ENCODE results near the gene KEAP1.

The KEAP1 gene

DNA sequence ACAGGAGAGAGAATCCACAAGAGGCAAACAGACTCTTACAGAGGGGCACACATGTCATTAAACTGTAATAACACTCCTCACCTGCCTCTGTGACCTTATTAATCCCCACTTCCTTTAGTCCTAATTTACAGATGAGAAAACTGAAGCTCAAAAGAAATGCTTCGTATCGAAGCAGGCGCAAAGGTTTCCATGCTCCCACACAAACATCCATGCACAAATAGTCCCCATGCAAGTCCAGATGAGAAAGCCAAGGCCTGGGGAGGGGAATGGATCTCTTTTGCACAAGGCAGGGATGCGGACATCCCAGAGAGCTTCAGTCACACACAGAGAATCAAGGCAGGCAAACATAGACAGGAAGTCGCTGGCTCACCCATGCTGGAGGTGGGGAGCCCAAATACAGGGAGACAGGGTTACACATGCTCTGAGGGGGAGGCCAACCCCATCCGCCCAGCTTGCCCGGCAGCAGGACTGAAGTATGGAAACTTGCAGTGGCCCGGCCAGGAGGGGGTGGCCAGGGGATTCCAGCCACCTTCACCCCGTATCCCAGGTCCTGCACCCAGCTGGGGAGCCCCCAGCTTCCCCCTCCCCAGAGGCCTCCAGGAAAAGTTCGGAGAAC, 13.6 kb upstream of the KEAP1 start:
- peak overlapping the region; percentile 46 to 56 for H3K4me3 ChIP-seq (replicated peaks in 1 of 2; ENCODE audit: low read depth in 2 of 2, low read length in 2 of 2)
- TF ChIP-seq, protein P1, sequence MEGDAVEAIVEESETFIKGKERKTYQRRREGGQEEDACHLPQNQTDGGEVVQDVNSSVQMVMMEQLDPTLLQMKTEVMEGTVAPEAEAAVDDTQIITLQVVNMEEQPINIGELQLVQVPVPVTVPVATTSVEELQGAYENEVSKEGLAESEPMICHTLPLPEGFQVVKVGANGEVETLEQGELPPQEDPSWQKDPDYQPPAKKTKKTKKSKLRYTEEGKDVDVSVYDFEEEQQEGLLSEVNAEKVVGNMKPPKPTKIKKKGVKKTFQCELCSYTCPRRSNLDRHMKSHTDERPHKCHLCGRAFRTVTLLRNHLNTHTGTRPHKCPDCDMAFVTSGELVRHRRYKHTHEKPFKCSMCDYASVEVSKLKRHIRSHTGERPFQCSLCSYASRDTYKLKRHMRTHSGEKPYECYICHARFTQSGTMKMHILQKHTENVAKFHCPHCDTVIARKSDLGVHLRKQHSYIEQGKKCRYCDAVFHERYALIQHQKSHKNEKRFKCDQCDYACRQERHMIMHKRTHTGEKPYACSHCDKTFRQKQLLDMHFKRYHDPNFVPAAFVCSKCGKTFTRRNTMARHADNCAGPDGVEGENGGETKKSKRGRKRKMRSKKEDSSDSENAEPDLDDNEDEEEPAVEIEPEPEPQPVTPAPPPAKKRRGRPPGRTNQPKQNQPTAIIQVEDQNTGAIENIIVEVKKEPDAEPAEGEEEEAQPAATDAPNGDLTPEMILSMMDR (IDR thresholded peaks at IDR 0.05; ENCODE audit: low read depth, low read length), result no peak
- peak in 1 of 2 donors; percentile 19 for DNase-seq (ENCODE audit: low read depth in 2 of 2)

DNA sequence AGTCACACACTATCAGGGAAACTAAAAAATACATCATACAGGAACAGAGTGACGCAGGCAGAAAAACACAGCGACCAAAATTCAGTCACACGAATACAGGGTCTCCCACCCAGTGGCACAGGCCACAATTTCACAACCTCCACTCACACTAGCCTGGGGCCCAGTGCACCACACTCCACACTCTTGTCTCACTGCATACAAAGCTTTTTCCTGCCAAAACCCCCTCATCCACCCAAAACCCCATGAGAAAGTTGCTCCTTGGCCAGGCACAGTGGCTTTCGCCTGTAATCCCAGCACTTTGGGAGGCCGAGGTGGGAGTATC, 12.9 kb upstream of the KEAP1 start:
- H3K4me3 ChIP-seq (replicated peaks in 1 of 2; ENCODE audit: low read depth in 2 of 2, low read length in 2 of 2), result no peak overlapping the region
- TF ChIP-seq, protein P1 (IDR thresholded peaks at IDR 0.05; ENCODE audit: low read depth, low read length), result no peak
- DNase-seq (ENCODE audit: low read depth in 2 of 2), result no peak

DNA sequence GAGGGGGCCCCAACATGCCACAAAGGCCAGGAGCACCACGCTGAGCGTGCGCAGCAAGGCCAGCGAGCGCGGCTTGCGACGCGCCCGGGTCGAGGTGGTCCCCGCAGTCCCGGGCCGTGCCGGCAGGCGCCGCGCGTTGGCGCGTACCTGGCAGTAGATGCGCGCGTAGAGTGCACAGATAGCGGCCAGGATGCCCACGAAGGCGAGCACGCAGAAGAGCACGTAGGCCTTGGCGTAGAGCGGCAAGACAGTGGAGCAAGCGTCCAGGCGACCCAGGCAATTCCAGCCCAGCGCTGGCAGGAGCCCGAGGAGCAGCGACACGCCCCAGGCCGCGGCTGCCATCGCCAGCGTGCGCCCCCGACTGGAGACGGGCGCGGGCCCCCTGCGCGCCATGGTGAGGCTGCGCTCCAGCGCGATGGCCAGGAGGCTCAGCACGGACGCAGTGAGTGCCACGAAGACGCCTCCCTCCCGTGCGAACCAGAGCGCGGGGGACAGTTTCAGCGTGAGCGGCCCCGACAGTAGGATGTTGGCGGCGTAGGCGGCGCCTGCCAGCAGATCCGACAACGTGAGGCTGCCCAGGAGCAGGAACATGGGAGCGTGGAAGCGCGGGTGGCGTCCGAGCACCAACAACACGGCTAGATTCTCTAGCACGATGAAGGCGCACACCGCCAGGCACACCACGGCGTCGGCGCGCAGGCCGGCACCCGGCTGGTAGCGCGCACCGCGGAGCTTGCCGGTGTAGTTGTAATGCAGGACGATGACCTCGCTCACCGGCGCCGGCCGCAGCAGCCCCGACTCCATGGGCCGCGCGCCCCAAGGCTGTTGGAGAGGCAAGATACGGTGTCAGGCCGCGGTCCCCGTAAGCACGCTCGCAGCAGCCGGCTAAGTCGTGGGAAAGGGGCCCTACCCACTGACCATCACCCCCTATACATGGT, 11.3 kb upstream of the KEAP1 start:
- TF ChIP-seq, protein P1 (IDR thresholded peaks at IDR 0.05; ENCODE audit: low read depth, low read length), result no peak
- no peak for DNase-seq (ENCODE audit: low read depth in 2 of 2)
- no peak overlapping the region for H3K4me3 ChIP-seq (replicated peaks in 1 of 2; ENCODE audit: low read depth in 2 of 2, low read length in 2 of 2)

DNA sequence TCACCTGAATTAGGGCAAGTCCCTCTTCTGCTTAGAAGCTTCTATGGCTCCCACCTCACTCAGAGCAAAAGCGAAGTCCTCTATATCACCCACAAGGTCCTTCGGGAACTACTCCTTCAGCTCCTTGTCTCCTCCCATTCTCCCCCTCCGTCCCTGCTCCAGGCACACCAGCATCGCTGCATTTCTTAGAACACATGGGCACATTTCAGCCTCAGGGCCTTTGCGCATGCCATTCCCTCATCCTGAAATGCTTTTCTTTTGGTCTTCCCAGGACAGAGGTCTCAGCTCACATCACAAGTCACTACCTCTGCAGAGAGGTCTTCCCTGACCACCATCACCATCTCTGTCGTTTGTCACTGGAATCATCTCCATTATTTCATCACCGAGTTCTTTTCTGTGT, 10.1 kb upstream of the KEAP1 start:
- DNase-seq (ENCODE audit: low read depth in 2 of 2), result no peak
- TF ChIP-seq, protein P1 (IDR thresholded peaks at IDR 0.05; ENCODE audit: low read depth, low read length), result no peak

DNA sequence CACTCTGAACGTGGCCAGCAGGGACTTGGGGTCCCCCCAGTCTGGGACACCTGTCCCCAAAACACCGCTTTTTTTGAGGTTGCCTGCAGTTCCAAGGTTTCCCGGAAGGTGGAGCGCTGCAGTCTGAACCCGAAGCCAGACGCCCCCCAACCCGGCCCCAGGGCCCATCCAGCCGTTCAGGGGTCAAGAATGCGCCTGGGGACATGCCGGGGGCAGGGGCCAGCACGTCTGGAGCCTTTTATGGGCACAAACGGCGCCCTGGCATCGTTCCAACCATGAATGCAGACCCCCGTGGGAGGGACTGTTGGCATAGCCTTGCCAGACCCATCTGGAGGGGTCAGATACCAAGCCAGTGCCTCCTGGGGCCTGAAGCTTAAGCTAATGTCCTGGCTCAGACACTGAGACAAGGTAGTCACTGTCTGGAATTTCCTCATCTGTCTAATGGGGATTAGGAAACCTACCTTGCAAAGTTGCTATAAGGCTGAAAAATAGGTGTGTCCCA, 7.2 kb upstream of the KEAP1 start:
- TF ChIP-seq, protein P1 (IDR thresholded peaks at IDR 0.05; ENCODE audit: low read depth, low read length), result peak; percentile 71
- peak in 1 of 2 donors; percentile 41 for DNase-seq (ENCODE audit: low read depth in 2 of 2)
- no peak overlapping the region for H3K4me3 ChIP-seq (replicated peaks in 1 of 2; ENCODE audit: low read depth in 2 of 2, low read length in 2 of 2)

More for the DNA sequence above, 10.1 kb upstream of the KEAP1 start:
- H3K4me3 ChIP-seq (replicated peaks in 1 of 2; ENCODE audit: low read depth in 2 of 2, low read length in 2 of 2), result no peak overlapping the region

DNA sequence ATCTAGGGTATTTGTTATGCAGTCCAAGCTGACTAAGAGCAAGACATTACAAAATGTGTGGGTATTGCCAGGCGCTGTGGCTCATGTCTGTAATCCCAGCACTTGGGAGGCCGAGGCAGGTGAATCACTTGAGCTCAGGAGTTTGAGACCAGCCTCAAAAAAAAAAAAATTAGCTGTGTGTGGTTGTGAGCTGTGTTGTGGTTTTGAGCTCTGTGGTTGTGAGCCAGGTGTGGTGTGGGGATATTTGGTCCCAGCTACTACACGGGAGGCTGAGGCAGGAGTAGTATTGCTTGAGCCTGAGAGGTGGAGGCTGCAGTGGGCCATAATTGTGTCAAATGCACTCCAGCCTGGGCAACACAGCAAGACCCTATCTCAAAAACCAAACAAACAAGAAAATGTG, 5.6 kb upstream of the KEAP1 start:
- TF ChIP-seq, protein P1 (IDR thresholded peaks at IDR 0.05; ENCODE audit: low read depth, low read length), result no peak
- peak in 1 of 2 donors; percentile 30 for DNase-seq (ENCODE audit: low read depth in 2 of 2)
- H3K4me3 ChIP-seq (replicated peaks in 1 of 2; ENCODE audit: low read depth in 2 of 2, low read length in 2 of 2), result no peak overlapping the region

All from cardiac fibroblast (primary cell).